GM12872 (cell line): ENCODE data around the gene TNFRSF21.

Experiments used
- CTCF ChIP-seq: IDR thresholded peaks from 3 replicates; pipeline ENCODE4 v1.5.1; 2011; ENCODE audit warnings: low read depth, mild to moderate bottlenecking, low read length, moderate library complexity; ENCODE audit not compliant: insufficient read depth

TNFRSF21 gene

GRCh38 chr6:47277702-47278101 lies 32.0 kb downstream of the TNFRSF21 start:
- TF ChIP-seq CTCF, result no peak

GRCh38 chr6:47276377-47276776 lies 33.3 kb downstream of the TNFRSF21 start:
- no peak for TF ChIP-seq CTCF

GRCh38 chr6:47275640-47276039 lies 34.1 kb downstream of the TNFRSF21 start:
- TF ChIP-seq CTCF, result no peak

- no peak for TF ChIP-seq CTCF
Measured at GRCh38 chr6:47268572-47269187, 41.0 kb downstream of the TNFRSF21 start.

GRCh38 chr6:47267301-47267700 lies 42.4 kb downstream of the TNFRSF21 start:
- no peak for TF ChIP-seq CTCF

GRCh38 chr6:47265971-47266370 lies 43.7 kb downstream of the TNFRSF21 start:
- TF ChIP-seq CTCF, result no peak

GRCh38 chr6:47264775-47265184 lies 44.9 kb downstream of the TNFRSF21 start:
- TF ChIP-seq CTCF, result no peak
